ENCODE data around the gene ESRRA.
"Not testable (repeated sequence)": the region's sequence is repeated elsewhere in the genome, so short reads cannot be mapped to it uniquely, and the experiment has no call there.

ESRRA gene

GRCh38 chr11:64292460-64293254 lies 12.7 kb upstream of the ESRRA start:
- no peak for DNase-seq (ENCODE audit: low read depth)

GRCh38 chr11:64294774-64295173 lies 10.6 kb upstream of the ESRRA start:
- no peak for DNase-seq (ENCODE audit: low read depth)

- DNase-seq (ENCODE audit: low read depth): no peak
Measured at GRCh38 chr11:64295760-64296159, 9.6 kb upstream of the ESRRA start.

GRCh38 chr11:64296236-64296635 lies 9.1 kb upstream of the ESRRA start:
- no peak for DNase-seq (ENCODE audit: low read depth)

- DNase-seq (ENCODE audit: low read depth): no peak
Measured at GRCh38 chr11:64296830-64297698, 8.3 kb upstream of the ESRRA start.

- no peak for DNase-seq (ENCODE audit: low read depth)
Measured at GRCh38 chr11:64297699-64298358, 7.5 kb upstream of the ESRRA start.

- no peak for DNase-seq (ENCODE audit: low read depth)
Measured at GRCh38 chr11:64298966-64299846, 6.1 kb upstream of the ESRRA start.

- DNase-seq (ENCODE audit: low read depth): no peak
Measured at GRCh38 chr11:64299847-64300648, 5.3 kb upstream of the ESRRA start, which contains the start of gene CATSPERZ. Gene CATSPERZ, plus strand, starts transcription at chr11:64300358. Its CDS starts 53 bp downstream, at chr11:64300411.

- no peak for DNase-seq (ENCODE audit: low read depth)
Measured at GRCh38 chr11:64303109-64304031, 2.0 kb upstream of the ESRRA start.

GRCh38 chr11:64304032-64304315 lies 1.4 kb upstream of the ESRRA start:
- no peak for DNase-seq (ENCODE audit: low read depth)

GRCh38 chr11:64304316-64305072 lies 830 bp upstream of the ESRRA start:
- peak; percentile 93 for DNase-seq (ENCODE audit: low read depth)

GRCh38 chr11:64305691-64306562 lies 603 bp downstream of the ESRRA start:
- peak; percentile 51 for DNase-seq (ENCODE audit: low read depth)

- no peak for DNase-seq (ENCODE audit: low read depth)
Measured at GRCh38 chr11:64306563-64306875, 1.2 kb downstream of the ESRRA start.

- DNase-seq (ENCODE audit: low read depth): no peak
Measured at GRCh38 chr11:64306876-64307622, 1.7 kb downstream of the ESRRA start.

GRCh38 chr11:64307795-64308194 lies 2.5 kb downstream of the ESRRA start:
- DNase-seq (ENCODE audit: low read depth): not testable (repeated sequence)

- no peak for DNase-seq (ENCODE audit: low read depth)
Measured at GRCh38 chr11:64312947-64313346, 7.6 kb downstream of the ESRRA start.

GRCh38 chr11:64313491-64314145 lies 8.3 kb downstream of the ESRRA start:
- no peak for DNase-seq (ENCODE audit: low read depth)
